ENCODE results near the gene ATP1A1.
A peak's percentile ranks its signal among the peaks of the same experiment; 100 is the strongest.

ATP1A1 gene

DNA sequence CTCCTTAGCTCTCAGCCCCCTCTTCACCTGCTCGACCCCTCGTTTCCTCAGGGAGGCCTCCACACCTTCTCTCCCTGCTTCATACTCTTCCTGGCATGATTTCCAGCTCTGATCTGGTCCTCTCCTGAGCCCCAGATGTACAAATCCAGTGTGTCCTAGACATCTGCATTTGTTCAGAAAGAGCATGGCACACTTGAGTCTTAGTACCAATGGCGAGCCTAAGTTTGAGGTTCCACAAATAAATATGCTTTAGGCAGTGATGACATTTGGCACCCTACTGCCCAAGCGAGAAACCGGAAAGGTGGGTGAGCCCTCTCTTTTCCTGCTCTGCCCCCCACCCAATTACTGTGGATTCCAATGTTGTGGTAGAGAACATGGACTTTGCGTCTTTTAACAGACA, 34.0 kb downstream of the ATP1A1 start:
- no peak for DNase-seq (ENCODE audit: low read depth)
- TF ChIP-seq, protein P1, sequence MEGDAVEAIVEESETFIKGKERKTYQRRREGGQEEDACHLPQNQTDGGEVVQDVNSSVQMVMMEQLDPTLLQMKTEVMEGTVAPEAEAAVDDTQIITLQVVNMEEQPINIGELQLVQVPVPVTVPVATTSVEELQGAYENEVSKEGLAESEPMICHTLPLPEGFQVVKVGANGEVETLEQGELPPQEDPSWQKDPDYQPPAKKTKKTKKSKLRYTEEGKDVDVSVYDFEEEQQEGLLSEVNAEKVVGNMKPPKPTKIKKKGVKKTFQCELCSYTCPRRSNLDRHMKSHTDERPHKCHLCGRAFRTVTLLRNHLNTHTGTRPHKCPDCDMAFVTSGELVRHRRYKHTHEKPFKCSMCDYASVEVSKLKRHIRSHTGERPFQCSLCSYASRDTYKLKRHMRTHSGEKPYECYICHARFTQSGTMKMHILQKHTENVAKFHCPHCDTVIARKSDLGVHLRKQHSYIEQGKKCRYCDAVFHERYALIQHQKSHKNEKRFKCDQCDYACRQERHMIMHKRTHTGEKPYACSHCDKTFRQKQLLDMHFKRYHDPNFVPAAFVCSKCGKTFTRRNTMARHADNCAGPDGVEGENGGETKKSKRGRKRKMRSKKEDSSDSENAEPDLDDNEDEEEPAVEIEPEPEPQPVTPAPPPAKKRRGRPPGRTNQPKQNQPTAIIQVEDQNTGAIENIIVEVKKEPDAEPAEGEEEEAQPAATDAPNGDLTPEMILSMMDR (conservative IDR thresholded peaks at IDR 0.05; ENCODE audit: low read length): no peak
- H3K4me3 ChIP-seq (ENCODE audit: low read length): no peak overlapping the region

DNA sequence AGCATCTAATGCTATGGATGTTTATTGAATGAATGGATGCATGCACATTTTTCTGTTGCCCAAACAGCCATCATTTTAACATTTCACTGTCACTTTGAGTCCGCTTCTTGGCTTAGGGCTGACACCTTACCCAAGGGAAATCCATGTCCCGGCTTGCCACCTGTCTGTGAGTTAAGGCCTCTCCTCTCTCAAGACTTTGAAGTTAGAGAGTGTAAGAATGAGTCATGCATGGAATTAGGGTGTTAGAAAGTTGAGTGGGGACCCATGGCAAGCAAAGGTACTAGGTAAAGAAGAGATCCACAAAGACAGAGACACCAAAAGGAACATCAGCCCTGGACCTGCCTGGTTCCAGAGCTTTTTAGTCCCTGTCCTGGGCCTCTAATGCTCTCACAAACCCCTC, 35.1 kb downstream of the ATP1A1 start:
- TF ChIP-seq, protein P1 (conservative IDR thresholded peaks at IDR 0.05; ENCODE audit: low read length): no peak
- no peak for DNase-seq (ENCODE audit: low read depth)
- no peak overlapping the region for H3K4me3 ChIP-seq (ENCODE audit: low read length)

DNA sequence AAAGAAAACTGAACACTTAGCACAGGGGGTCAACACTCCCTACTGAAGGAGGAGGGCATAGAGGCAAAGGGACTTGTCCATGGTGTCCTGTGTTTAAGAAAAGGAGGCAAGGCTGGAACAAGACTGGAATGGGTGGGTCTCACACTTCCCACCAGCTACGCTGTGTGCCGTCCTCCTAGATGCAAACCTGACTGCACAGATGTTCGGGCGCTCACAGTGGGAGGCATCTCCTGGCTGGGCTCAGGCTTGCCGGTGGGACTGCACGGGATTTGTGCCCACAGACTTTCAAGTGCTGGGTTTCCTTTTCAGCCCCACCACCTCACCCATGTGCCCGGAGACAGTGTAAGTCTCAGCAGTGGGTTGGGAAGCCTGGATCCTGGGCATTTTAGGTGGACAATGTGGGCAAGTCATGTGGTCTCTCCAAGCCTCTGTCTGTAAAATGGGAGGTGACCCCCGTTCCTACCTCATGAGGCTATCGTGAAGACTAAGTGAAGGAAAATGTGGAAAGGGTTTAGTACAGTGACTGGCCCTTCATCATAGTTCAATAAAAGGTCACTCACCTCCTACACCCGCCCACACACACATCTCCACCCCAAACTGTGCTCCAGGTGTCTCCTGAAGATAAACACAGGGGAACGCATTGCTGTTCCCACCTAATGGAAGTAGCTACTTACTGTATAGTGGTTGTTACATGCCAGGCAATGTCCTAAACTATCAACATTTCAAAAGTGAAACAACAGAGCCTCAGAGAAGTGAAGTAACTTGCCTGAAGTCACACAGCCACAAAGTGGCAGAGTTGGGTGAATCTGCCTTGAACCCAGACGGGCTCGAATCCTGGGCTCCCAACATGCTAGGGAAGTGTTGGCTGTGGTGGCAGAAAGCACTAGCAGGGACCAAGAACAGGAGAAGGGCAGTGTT, 36.0 kb downstream of the ATP1A1 start:
- no peak overlapping the region for H3K4me3 ChIP-seq (ENCODE audit: low read length)
- TF ChIP-seq, protein P1 (conservative IDR thresholded peaks at IDR 0.05; ENCODE audit: low read length): no peak
- DNase-seq (ENCODE audit: low read depth): no peak

DNA sequence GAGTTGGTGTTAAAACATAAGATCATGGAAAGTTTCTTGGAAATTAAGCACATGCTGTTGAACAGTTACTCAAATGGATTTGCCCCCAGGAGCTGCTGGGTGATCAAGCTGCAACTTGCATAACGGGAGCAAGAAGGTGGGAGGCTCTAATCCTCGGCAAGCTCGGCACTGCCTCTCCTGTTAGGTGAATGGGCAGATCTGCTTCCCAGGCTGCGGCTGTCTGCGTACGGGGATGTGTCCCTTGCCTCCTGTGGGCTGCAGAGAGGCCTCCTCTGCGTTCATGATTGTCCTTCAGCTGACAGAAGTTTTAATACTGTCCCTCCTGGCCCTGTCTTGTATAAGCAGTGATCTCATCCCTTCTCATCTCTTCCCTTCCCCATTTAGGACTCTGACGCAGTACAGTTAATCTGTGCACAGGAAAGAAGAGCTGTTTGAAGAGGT, 36.7 kb downstream of the ATP1A1 start:
- H3K4me3 ChIP-seq (ENCODE audit: low read length): no peak overlapping the region
- DNase-seq (ENCODE audit: low read depth): no peak
- TF ChIP-seq, protein P1 (conservative IDR thresholded peaks at IDR 0.05; ENCODE audit: low read length): no peak

DNA sequence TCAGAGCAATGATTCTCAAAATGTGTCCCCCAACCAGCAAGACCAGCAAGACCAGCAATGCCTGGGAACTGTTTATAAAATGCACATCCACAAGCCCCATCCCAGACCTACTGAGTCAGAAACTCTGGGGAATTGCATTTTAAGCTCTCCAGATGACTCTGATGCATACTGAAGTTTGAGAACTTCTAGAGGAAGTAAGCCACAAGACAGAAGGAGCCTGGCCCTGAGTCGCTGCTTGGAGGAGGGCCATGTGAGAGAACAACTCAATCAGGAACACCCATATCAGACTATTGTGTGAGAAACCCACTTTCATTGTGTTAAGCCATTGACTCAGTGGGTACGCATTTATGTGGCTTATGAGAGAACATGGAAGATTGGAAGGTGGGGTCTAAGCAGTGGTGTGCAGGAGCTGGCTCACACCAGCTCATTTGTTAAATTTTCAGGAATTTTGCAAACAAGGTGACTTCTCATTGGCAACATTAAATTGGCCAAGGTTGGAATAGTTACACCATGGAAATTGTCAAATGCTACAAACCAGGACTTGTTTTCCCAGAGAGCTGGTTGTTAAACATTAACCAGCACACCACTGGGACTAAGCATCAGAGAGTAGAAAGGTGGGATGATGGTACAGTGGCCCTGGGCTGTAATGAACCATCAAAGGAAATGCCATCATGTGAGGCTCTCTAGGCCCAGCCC, 38.9 kb downstream of the ATP1A1 start:
- H3K4me3 ChIP-seq (ENCODE audit: low read length): no peak overlapping the region
- TF ChIP-seq, protein P1 (conservative IDR thresholded peaks at IDR 0.05; ENCODE audit: low read length): no peak
- peak; percentile 69 for DNase-seq (ENCODE audit: low read depth)

DNA sequence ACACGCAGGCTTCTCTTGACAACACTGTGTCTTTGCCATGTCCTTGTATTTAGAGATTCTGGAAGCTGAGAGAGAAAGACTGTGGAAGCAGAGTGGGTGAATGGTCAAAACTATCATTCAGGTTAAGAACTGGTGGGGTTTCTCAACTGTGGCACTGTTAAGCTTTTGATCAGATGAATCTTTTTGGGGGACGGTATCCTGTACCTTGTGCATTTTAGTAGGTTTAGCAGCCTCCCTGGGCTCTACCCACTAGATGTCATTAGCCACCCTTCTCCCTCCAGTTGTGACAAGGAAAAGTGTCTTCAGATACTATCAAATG, 39.4 kb downstream of the ATP1A1 start:
- H3K4me3 ChIP-seq (ENCODE audit: low read length): no peak overlapping the region
- no peak for DNase-seq (ENCODE audit: low read depth)
- TF ChIP-seq, protein P1 (conservative IDR thresholded peaks at IDR 0.05; ENCODE audit: low read length): no peak

DNA sequence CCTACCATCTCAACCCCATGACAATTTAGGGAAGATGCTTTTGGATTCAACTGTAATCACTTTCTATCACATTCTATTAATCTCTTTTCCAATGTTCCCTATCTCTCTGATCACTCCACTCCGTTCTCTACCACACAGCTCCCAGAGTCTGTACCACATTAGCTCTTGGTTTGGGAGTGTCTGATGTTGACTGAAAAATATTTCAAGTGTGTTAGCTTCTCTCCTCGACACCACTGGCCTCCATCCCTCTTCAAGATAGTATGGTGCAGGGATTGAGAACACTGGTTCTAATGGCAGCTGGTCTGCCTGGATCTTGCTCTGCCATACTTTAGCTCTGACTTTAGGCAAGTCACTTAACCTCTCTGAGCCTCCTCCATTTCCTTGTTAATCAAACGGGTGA, 39.9 kb downstream of the ATP1A1 start:
- TF ChIP-seq, protein P1 (conservative IDR thresholded peaks at IDR 0.05; ENCODE audit: low read length): no peak
- no peak overlapping the region for H3K4me3 ChIP-seq (ENCODE audit: low read length)
- DNase-seq (ENCODE audit: low read depth): no peak
